Kidney (tissue), 14 donors: ENCODE results near the gene NFATC2. TPM values are rescaled to one million over a fixed set of nuclear protein-coding genes. Genes with fewer than 3 reads are reported as not detected.

Experiments used
- DNase-seq, 5 donors: peaks; one replicate each; pipeline ENCODE4 v3.0.0-alpha.2; 2013 to 2020
- FAIRE-seq: peaks from 2 replicates; lab custom pipeline; 2012; peaks lifted over from hg19 to GRCh38; lab: Jason Lieb, UNC
- H3K27ac ChIP-seq, 2 donors: one replicate each; pipeline ENCODE4 v1.7.0; 2013; ENCODE audit warnings: low read depth in 2 of 2, low read length in 2 of 2, inconsistent platforms in 1 of 2
- H3K27me3 ChIP-seq: one replicate; pipeline ENCODE4 v1.7.1; 2013; ENCODE audit warnings: low read length, inconsistent platforms; ENCODE audit not compliant: control insufficient read depth, insufficient read depth
- H3K36me3 ChIP-seq, 3 donors: one replicate each; pipeline versions ENCODE4 v1.7.0 to v1.7.1; 2013; ENCODE audit warnings: low read length in 3 of 3, control low read depth in 1 of 3, inconsistent platforms in 1 of 3; ENCODE audit not compliant: insufficient read depth in 3 of 3, control insufficient read depth in 2 of 3
- H3K4me1 ChIP-seq, 3 donors: one replicate each; pipeline versions ENCODE4 v1.7.0 to v1.7.1; 2013; ENCODE audit warnings: low read length in 3 of 3, inconsistent platforms in 1 of 3, low read depth in 1 of 3; ENCODE audit not compliant: control insufficient read depth in 2 of 3, insufficient read depth in 2 of 3
- H3K4me3 ChIP-seq, 3 donors: one replicate each; pipeline versions ENCODE4 v1.7.0 to v1.8.1; 2013; ENCODE audit warnings: low read length in 3 of 3, control low read depth in 1 of 3, inconsistent platforms in 1 of 3
- H3K9ac ChIP-seq, 3 donors: one replicate each; pipeline versions ENCODE4 v1.7.0 to v1.7.1; 2013; ENCODE audit warnings: low read length in 3 of 3, control low read depth in 1 of 3, inconsistent platforms in 1 of 3
- H3K9me3 ChIP-seq, 3 donors: one replicate each; pipeline versions ENCODE4 v1.7.0 to v1.7.1; 2013; ENCODE audit warnings: low read length in 3 of 3, control low read depth in 1 of 3, inconsistent platforms in 1 of 3; ENCODE audit not compliant: control insufficient read depth in 2 of 3, insufficient read depth in 1 of 3
- CTCF ChIP-seq: IDR thresholded peaks from 3 replicates; pipeline ENCODE4 v1.5.1; 2012; ENCODE audit warnings: mild to moderate bottlenecking, moderate library complexity, borderline replicate concordance; ENCODE audit not compliant: insufficient read depth; ENCODE audit errors: extremely low read depth
- intact Hi-C: fragments of 100-400 bp; cut with DNase I; formaldehyde crosslinking; loops from one replicate; pipeline ENCODE4 v1.11.1; 2022
- polyA plus RNA-seq: library from polyadenylated mRNA; stranded (reverse); fragments of 350-450 nt; fragmentation: Illumina TruSeq; extraction: RNeasy Lipid Tissue Mini Kit (QIAGEN cat#74804); gene quantifications from one replicate; pipeline ENCODE4 v1.2.3, GENCODE V29; 2014; ENCODE audit warnings: low read depth, low replicate concordance; ENCODE audit not compliant: insufficient read depth
- total RNA-seq: library from RNA; stranded (reverse); fragmentation: NEBNext Ultra II Directional; extraction: Animal tissue kit (Norgen Biotek cat#: 25700); gene quantifications from one replicate; pipeline ENCODE4 v1.2.1, GENCODE V29; 2021
- donor health status: control.
- donor health status: control.
- donor health status: control.
- donor health status: control.
- donor health status: control.
- donor health status: DM: yes; HTN: yes; CAD: no.
- donor health status: Normal renal cell carcinoma (clear cell type).

NFATC2 gene
- total and polyA plus RNA-seq, 2 donors from 2014 or later = 0.73 to 10.5 TPM

GRCh38 chr20:51376111-51376510, 166.4 kb downstream of the NFATC2 start:
- H3K4me1 ChIP-seq = no peaks in the 10 kb centered on the region
- H3K4me3 ChIP-seq = no peak overlapping the region
- no peaks in the 10 kb centered on the region for H3K27me3 ChIP-seq
- DNase-seq = no peak
- no peaks in the 10 kb centered on the region for H3K9me3 ChIP-seq
- H3K27ac ChIP-seq = no peak overlapping the region
- H3K9ac ChIP-seq = no peak overlapping the region
- FAIRE-seq = no peak
- intact Hi-C loops = loop anchor here (10.0 kb wide), 1 partner anchor 219 kb away; no protein-coding TSS in a partner anchor
- TF ChIP-seq CTCF = no peak
- H3K36me3 ChIP-seq = no peaks in the 10 kb centered on the region

DNA sequence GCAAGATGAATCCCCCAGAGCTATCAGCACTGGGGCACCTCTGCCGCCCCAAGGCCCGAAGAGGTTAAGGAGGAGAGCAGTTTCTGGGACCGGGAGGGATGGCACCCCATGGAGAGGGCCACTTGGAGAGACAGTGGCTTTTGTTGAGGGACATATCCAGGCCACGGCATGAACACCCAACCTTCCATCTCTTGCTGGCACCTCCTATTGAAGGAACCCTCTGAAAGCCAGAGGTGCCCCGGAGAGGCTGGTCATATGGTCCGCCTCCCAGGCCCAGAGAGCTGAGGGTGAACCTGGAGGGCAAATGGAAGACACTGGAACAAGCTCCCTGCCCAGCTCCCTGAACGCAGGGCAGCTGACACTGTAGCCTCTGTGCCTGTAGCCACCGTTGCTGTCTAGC, 167.0 kb downstream of the NFATC2 start:
- Histone ChIP-seq H3K4me1 (no peaks in the 10 kb centered on the region), H3K27me3 (no peaks in the 10 kb centered on the region), H3K9me3 (no peaks in the 10 kb centered on the region), H3K4me3 (no peak overlapping the region), H3K9ac (no peak overlapping the region), H3K27ac (no peak overlapping the region), H3K36me3 (no peaks in the 10 kb centered on the region)
- intact Hi-C loops = loop anchor here (10.0 kb wide), 1 partner anchor 219 kb away; no protein-coding TSS in a partner anchor
- no peak for TF ChIP-seq CTCF
- DNase-seq = no peak
- FAIRE-seq = no peak

- Histone ChIP-seq H3K9ac (no peak overlapping the region), H3K9me3 (no peaks in the 10 kb centered on the region), H3K27me3 (no peaks in the 10 kb centered on the region), H3K4me3 (no peak overlapping the region), H3K4me1 (no peaks in the 10 kb centered on the region), H3K27ac (no peak overlapping the region), H3K36me3 (no peaks in the 10 kb centered on the region)
- intact Hi-C loops = loop anchor here (10.0 kb wide), 1 partner anchor 220 kb away; no protein-coding TSS in a partner anchor
- no peak for DNase-seq
- no peak for FAIRE-seq
- TF ChIP-seq CTCF = no peak
Observed at GRCh38 chr20:51374961-51375360, 167.6 kb downstream of the NFATC2 start.

DNA sequence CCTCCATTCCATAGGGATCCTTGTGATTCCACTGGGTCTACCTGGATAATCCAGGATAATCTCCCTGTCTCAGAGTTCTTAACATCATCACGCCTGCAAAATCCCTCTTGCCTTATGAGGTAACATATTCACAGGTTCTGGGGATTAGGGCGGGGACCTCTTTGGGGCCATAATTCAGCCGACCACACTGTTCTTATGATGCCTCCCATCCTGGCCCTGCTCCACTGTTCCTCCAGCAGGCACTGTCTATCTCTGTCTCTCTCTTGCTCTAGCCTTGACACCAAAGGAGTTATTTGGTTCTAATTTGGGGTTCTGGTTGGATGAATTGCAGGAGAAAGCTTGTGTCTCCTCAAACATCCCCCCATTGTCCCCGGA, 168.1 kb downstream of the NFATC2 start:
- no peak for TF ChIP-seq CTCF
- no peak for FAIRE-seq
- intact Hi-C loops = loop anchor here (10.0 kb wide), 1 partner anchor 220 kb away; no protein-coding TSS in a partner anchor

More for the DNA sequence above, 168.1 kb downstream of the NFATC2 start:
- Histone ChIP-seq H3K4me3 (no peak overlapping the region), H3K9me3 (no peaks in the 10 kb centered on the region), H3K36me3 (no peaks in the 10 kb centered on the region), H3K9ac (no peak overlapping the region), H3K27ac (no peak overlapping the region), H3K4me1 (no peaks in the 10 kb centered on the region), H3K27me3 (no peaks in the 10 kb centered on the region)
- no peak for DNase-seq
